Smooth muscle cell (in vitro differentiated cells): Measurements from ENCODE around the gene CLEC4G. TPM values are rescaled to one million over a fixed set of nuclear protein-coding genes. Genes with fewer than 3 reads are reported as not detected.

Experiments used
- DNase-seq: peaks from one replicate; lab custom pipeline; 2025; ENCODE audit not compliant: unreplicated experiment; lab: John Stamatoyannopoulos, UW
- H2AFZ ChIP-seq: fragments of 200-600 bp; sonication (generic); 2 replicates; pipeline ENCODE4 v1.6.0; 2016; ENCODE audit warnings: antibody characterized with exemption, low read depth, mild to moderate bottlenecking
- H3F3A ChIP-seq: fragments of 200-600 bp; sonication (generic); 2 replicates; pipeline ENCODE4 v1.6.0; 2017; ENCODE audit warnings: antibody characterized with exemption, low read depth
- H3K27ac ChIP-seq: fragments of 200-600 bp; sonication (generic); 2 replicates; pipeline ENCODE4 v1.5.1; 2016; ENCODE audit warnings: low read depth, mild to moderate bottlenecking
- H3K27me3 ChIP-seq: fragments of 200-600 bp; sonication (generic); 2 replicates; pipeline ENCODE4 v1.6.1; 2016; ENCODE audit warnings: low read depth, mild to moderate bottlenecking
- H3K36me3 ChIP-seq: fragments of 200-600 bp; sonication (generic); 2 replicates; pipeline ENCODE4 v1.5.1; 2016; ENCODE audit warnings: low read depth
- H3K4me1 ChIP-seq: fragments of 200-600 bp; sonication (generic); 2 replicates; pipeline ENCODE4 v1.5.1; 2016; ENCODE audit warnings: low read depth
- H3K4me2 ChIP-seq: fragments of 200-600 bp; sonication (generic); 2 replicates; pipeline ENCODE4 v1.6.0; 2016; ENCODE audit warnings: mild to moderate bottlenecking
- H3K4me3 ChIP-seq: fragments of 200-600 bp; sonication (generic); 2 replicates; pipeline ENCODE4 v1.5.1; 2016; ENCODE audit warnings: mild to moderate bottlenecking
- H3K79me2 ChIP-seq: fragments of 200-600 bp; sonication (generic); 2 replicates; pipeline ENCODE4 v1.6.0; 2016; ENCODE audit warnings: low read depth, mild to moderate bottlenecking
- H3K9ac ChIP-seq: fragments of 200-600 bp; sonication (generic); 2 replicates; pipeline ENCODE4 v1.6.0; 2016; ENCODE audit warnings: low read depth
- H3K9me3 ChIP-seq: fragments of 200-600 bp; sonication (generic); replicated peaks from 2 replicates; pipeline ENCODE4 v1.5.1; 2016; ENCODE audit warnings: low read depth
- H4K20me1 ChIP-seq: fragments of 200-600 bp; sonication (generic); 2 replicates; pipeline ENCODE4 v1.6.0; 2016; ENCODE audit warnings: low read depth
- WGBS: methylation state at CpG from one replicate; pipeline ENCODE4 v1.1.7; 2016; ENCODE audit warnings: low lambda C conversion rate; 5-methylcytosine and 5-hydroxymethylcytosine counted together
- polyA plus RNA-seq: library from polyadenylated mRNA; unstranded; fragments of >200 nt; fragmentation: Nextera tagmentation; extraction: Ambion mirVana; gene quantifications from 2 replicates; pipeline ENCODE4 v1.2.1, GENCODE V29; 2016
- total RNA-seq: library from RNA; depleted of rRNA; stranded (reverse); fragments of >200 nt; gene quantifications from 2 replicates; pipeline ENCODE4 v1.2.3, GENCODE V29; 2014
- TF ChIP-seq, protein P1 (sequence below): fragments of 200-600 bp; sonication (generic); IDR thresholded peaks from 2 replicates; pipeline ENCODE4 v1.5.1; 2017; ENCODE audit warnings: borderline replicate concordance, mild to moderate bottlenecking, antibody characterized with exemption; ENCODE audit not compliant: insufficient read depth, poor library complexity, severe bottlenecking

Gene CLEC4G
- total and polyA plus RNA-seq, 2 experiments from 2014 or later: not detected

DNA sequence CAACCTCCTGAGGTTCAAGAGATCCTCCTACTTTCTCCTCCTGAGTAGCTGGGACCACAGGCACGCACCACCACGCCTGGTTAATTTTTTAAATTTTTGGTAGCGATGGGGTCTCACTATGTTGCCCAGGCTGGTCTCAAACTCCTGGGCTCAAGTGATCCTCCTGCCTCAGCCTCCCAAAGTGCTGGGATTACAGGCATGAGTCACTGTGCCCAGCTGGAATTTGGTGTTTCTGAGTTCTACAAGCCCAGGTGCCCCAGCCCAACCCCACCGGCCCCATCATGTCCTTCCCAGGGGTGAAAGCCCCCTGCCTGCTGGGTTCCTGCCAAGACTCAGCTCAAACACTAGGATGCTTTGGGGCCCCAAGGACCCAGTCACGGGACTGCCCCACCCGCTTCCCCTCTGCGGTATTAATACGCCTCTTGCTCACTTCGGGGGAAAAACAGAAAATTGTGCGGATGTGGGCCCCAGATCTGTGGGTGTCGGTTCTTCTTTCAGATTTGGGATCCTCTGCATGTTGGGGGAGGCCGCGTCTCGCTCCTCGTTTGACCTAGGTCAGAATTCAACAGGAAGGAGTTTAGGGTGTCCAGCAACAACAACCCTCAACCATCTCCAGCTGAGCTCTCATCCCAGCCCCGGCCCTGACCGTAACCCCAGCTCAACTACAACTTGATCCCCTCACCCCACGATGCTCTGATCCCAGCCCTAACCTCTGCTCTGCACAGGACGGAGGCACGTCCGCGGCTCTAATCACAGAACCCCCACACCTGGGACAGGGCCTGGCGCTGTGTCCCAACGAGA lies 26.3 kb downstream of the CLEC4G start:
- H3K9ac ChIP-seq: no peak overlapping the region
- H4K20me1 ChIP-seq: no peaks in the 10 kb centered on the region
- H3K4me2 ChIP-seq: no peak overlapping the region
- no peak overlapping the region for H2AFZ ChIP-seq
- DNase-seq: no peak
- H3K27ac ChIP-seq: no peak overlapping the region
- no peaks in the 10 kb centered on the region for H3K79me2 ChIP-seq
- no peaks in the 10 kb centered on the region for H3F3A ChIP-seq
- no peak overlapping the region for H3K4me3 ChIP-seq
- no peaks in the 10 kb centered on the region for H3K36me3 ChIP-seq
- WGBS: 92% methylated on average over 22 of the region's 24 CpGs
- H3K9me3 ChIP-seq: no peaks in the 10 kb centered on the region
- TF ChIP-seq, protein P1, sequence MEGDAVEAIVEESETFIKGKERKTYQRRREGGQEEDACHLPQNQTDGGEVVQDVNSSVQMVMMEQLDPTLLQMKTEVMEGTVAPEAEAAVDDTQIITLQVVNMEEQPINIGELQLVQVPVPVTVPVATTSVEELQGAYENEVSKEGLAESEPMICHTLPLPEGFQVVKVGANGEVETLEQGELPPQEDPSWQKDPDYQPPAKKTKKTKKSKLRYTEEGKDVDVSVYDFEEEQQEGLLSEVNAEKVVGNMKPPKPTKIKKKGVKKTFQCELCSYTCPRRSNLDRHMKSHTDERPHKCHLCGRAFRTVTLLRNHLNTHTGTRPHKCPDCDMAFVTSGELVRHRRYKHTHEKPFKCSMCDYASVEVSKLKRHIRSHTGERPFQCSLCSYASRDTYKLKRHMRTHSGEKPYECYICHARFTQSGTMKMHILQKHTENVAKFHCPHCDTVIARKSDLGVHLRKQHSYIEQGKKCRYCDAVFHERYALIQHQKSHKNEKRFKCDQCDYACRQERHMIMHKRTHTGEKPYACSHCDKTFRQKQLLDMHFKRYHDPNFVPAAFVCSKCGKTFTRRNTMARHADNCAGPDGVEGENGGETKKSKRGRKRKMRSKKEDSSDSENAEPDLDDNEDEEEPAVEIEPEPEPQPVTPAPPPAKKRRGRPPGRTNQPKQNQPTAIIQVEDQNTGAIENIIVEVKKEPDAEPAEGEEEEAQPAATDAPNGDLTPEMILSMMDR: no peak
- H3K4me1 ChIP-seq: no peaks in the 10 kb centered on the region
- no peaks in the 10 kb centered on the region for H3K27me3 ChIP-seq

DNA sequence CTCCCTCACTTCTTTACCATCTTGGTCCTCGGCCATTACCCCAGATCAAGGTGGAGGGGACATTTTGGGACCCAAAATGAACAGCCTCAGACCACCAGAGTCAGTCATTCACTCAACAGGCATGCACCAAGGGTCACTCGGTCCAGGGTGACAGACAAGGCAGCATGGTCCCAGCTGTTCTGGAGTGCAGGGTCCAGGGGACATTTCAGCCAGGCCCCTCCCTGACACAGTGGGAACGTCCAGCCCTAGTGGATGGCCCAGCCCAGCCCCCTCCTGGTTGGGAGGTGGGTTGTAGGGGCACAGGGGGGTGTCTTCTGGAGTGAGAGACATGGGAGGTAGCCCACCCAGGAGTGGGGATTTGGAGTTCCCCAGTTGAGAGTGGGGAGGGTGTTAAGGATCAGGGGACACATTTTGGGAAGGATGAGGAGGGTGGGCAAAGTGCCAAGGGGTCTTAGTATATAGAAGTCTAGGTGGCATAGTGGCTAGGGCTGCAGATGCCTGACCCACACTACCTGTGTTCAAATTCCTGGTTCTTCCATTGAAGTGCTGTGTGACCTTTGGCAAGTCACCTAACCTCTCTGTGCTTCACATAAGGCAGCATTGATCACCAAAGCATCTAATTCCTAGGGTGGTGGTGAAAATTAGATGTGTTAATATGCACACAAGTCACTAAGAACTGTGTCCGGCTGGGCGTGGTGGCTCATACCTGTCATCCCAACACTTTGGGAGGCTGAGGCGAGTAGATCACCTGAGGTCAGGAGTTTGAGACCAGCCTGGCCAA lies 27.4 kb downstream of the CLEC4G start:
- no peak overlapping the region for H3K4me3 ChIP-seq
- 86% methylated on average over 6 of the region's 6 CpGs for WGBS
- H3K9ac ChIP-seq: no peak overlapping the region
- TF ChIP-seq, protein P1: no peak
- H3K4me2 ChIP-seq: no peak overlapping the region
- no peak overlapping the region for H3K27ac ChIP-seq
- no peaks in the 10 kb centered on the region for H3K4me1 ChIP-seq
- no peak for DNase-seq
- no peaks in the 10 kb centered on the region for H3K36me3 ChIP-seq
- H3K79me2 ChIP-seq: no peaks in the 10 kb centered on the region
- H3F3A ChIP-seq: no peaks in the 10 kb centered on the region
- no peaks in the 10 kb centered on the region for H4K20me1 ChIP-seq
- H2AFZ ChIP-seq: no peak overlapping the region
- no peaks in the 10 kb centered on the region for H3K9me3 ChIP-seq
- no peaks in the 10 kb centered on the region for H3K27me3 ChIP-seq

DNA sequence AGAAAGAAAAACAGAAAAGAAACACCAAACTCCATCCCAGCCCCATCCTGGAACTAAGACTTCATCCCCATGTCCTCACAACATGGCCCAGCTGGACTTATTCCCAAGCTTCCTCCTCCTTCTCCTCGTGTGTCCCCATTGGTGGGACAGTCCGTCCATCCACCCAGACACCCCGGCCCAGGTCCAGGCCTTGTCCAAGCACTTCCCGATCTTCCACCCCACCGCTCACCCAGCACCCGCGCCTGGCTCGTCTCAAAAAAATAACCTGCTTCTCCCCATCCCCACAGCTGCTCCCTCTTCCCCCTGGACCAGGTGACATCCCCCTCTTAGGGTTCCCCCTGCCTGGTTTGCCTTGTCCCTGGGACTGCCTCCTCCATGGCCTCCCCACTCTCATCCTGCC lies 28.6 kb downstream of the CLEC4G start:
- Histone ChIP-seq H3K27ac (no peak overlapping the region), H3K36me3 (no peaks in the 10 kb centered on the region), H3K9ac (no peak overlapping the region), H3K4me3 (no peak overlapping the region), H2AFZ (no peak overlapping the region), H3F3A (no peaks in the 10 kb centered on the region), H3K4me1 (no peaks in the 10 kb centered on the region), H3K79me2 (no peaks in the 10 kb centered on the region), H4K20me1 (no peaks in the 10 kb centered on the region), H3K4me2 (no peak overlapping the region), H3K9me3 (no peaks in the 10 kb centered on the region), H3K27me3 (peaks cover 2% of the 10 kb centered on the region)
- TF ChIP-seq, protein P1: no peak
- 86% methylated on average over 7 of the region's 8 CpGs for WGBS
- DNase-seq: no peak
